GM23248 (cell line): ENCODE results near the gene NCLN.

Experiments
- EZH2 ChIP-seq: fragments of 200-600 bp; sonication (generic); IDR thresholded peaks from 2 replicates; pipeline ENCODE4 v1.6.1; 2018; ENCODE audit warnings: antibody characterized with exemption, mild to moderate bottlenecking; ENCODE audit not compliant: insufficient read depth, poor library complexity, severe bottlenecking
- EZH2phosphoT487 ChIP-seq: fragments of 200-600 bp; sonication (generic); IDR thresholded peaks from 2 replicates; pipeline ENCODE4 v1.6.1; 2018; ENCODE audit warnings: antibody characterized with exemption, moderate library complexity, mild to moderate bottlenecking, low read depth; ENCODE audit not compliant: insufficient read depth

- no peak for TF ChIP-seq EZH2phosphoT487
- no peak for TF ChIP-seq EZH2
Observed at GRCh38 chr19:3201072-3201700, 15.5 kb downstream of the NCLN start.
